PC-9 (cell line): ENCODE results near the gene SF1. TPM values are rescaled to one million over a fixed set of nuclear protein-coding genes. Genes with fewer than 3 reads are reported as not detected.

Source experiments
- BruUV-seq: library from RNA; stranded (reverse); fragments of 400-500 nt; replicated peaks from 2 replicates; lab custom pipeline; 2021; lab: Mats Ljungman, UMichigan
- CTCF ChIA-PET: fragments of 300-600 bp; sonication (Branson Sonifier 250); formaldehyde crosslinking; loops from one replicate; lab custom pipeline; 2022; ENCODE audit warnings: antibody characterized with exemption; lab: Charles Lee
- POLR2A ChIA-PET: fragments of 300-600 bp; sonication (Branson Sonifier 250); formaldehyde crosslinking; loops from one replicate; lab custom pipeline; 2022; ENCODE audit warnings: antibody characterized with exemption; ENCODE audit not compliant: unreplicated experiment; lab: Charles Lee
- DNase-seq, 2 experiments: peaks; one replicate each; pipeline versions ENCODE4 v3.0.0 to v3.0.0-alpha.2; 2015 to 2022; ENCODE audit warnings: mixed read lengths in 1 of 2
- H2AFZ ChIP-seq: fragments of 200-600 bp; sonication (generic); 2 replicates; pipeline ENCODE4 v1.8.1; 2017; ENCODE audit warnings: antibody characterized with exemption
- H3F3A ChIP-seq: fragments of 200-600 bp; sonication (generic); 2 replicates; pipeline ENCODE4 v1.8.1; 2017; ENCODE audit warnings: antibody characterized with exemption, mild to moderate bottlenecking, low read depth; ENCODE audit not compliant: insufficient read depth
- H3K27ac ChIP-seq: fragments of 200-600 bp; sonication (generic); 2 replicates; pipeline ENCODE4 v1.6.1; 2016; ENCODE audit warnings: mixed run types
- H3K27me3 ChIP-seq: fragments of 200-600 bp; sonication (generic); 2 replicates; pipeline ENCODE4 v1.6.1; 2016; ENCODE audit warnings: low read depth, mixed run types; ENCODE audit not compliant: insufficient read depth
- H3K36me3 ChIP-seq: fragments of 200-600 bp; sonication (generic); 2 replicates; pipeline ENCODE4 v1.6.1; 2016; ENCODE audit warnings: low read depth, mixed run types
- H3K4me1 ChIP-seq: fragments of 200-600 bp; sonication (generic); replicated peaks from 2 replicates; pipeline ENCODE4 v1.6.1; 2016; ENCODE audit warnings: mixed run types; ENCODE audit not compliant: insufficient read depth
- H3K4me2 ChIP-seq: fragments of 200-600 bp; sonication (generic); 2 replicates; pipeline ENCODE4 v1.6.1; 2017; ENCODE audit warnings: mixed run types
- H3K4me3 ChIP-seq: fragments of 200-600 bp; sonication (generic); 2 replicates; pipeline ENCODE4 v1.6.1; 2016; ENCODE audit warnings: mixed run types
- H3K79me2 ChIP-seq: fragments of 200-600 bp; sonication (generic); 2 replicates; pipeline ENCODE4 v1.6.1; 2017; ENCODE audit warnings: low read depth, mixed run types
- H3K9me2 ChIP-seq: fragments of 200-600 bp; sonication (generic); 2 replicates; pipeline ENCODE4 v1.8.1; 2017; ENCODE audit warnings: mild to moderate bottlenecking; ENCODE audit not compliant: insufficient read depth
- H3K9me3 ChIP-seq: fragments of 200-600 bp; sonication (generic); 2 replicates; pipeline ENCODE4 v1.8.1; 2016; ENCODE audit warnings: low read depth; ENCODE audit not compliant: insufficient read depth
- H4K20me1 ChIP-seq: fragments of 200-600 bp; sonication (generic); 2 replicates; pipeline ENCODE4 v1.8.1; 2017; ENCODE audit not compliant: insufficient read depth
- CTCF ChIP-seq: fragments of 200-600 bp; sonication (generic); conservative IDR thresholded peaks from 2 replicates; pipeline ENCODE4 v1.6.1; 2017; ENCODE audit warnings: mixed run types, antibody characterized with exemption, mild to moderate bottlenecking, moderate library complexity
- EZH2 ChIP-seq: fragments of 200-600 bp; sonication (generic); IDR thresholded peaks from 2 replicates; pipeline ENCODE4 v1.8.0; 2017; ENCODE audit warnings: antibody characterized with exemption, low read depth
- intact Hi-C: fragments of 100-400 bp; cut with micrococcal nuclease; formaldehyde crosslinking; loops from one replicate; pipeline ENCODE4 v1.10.0; 2022; ENCODE audit not compliant: unreplicated experiment
- total RNA-seq: library from RNA; stranded (reverse); gene quantifications from 2 replicates; pipeline ENCODE4 v1.2.3, GENCODE V29; 2021

The SF1 gene
- total RNA-seq, 1 experiment from 2014 or later = 336 TPM

- no peak for TF ChIP-seq CTCF
- TF ChIP-seq EZH2 = no peak
- ChIA-PET POLR2A (interaction anchor here (0.6 kb wide), 1 partner anchor 323 kb away, joined by 3 read pairs; the partner anchor contains the start of gene TM7SF2), CTCF (interaction anchor here (0.6 to 0.7 kb wide), 3 partner anchors 32 to 305 kb away, joined by 3 to 4 read pairs (median 3); no protein-coding TSS in a partner anchor)
- H3K9me3 ChIP-seq = no peaks in the 10 kb centered on the region
- no peaks in the 10 kb centered on the region for H3K36me3 ChIP-seq
- 0 out of 2 replicates have a peak, but pooled peaks cover 7% of the 10 kb centered on the region for H3F3A ChIP-seq
- no peak overlapping the region for H3K4me3 ChIP-seq
- BruUV-seq = no TSS peak
- no peaks in the 10 kb centered on the region for H3K4me1 ChIP-seq
- no peak overlapping the region for H2AFZ ChIP-seq
- no peak overlapping the region for H3K4me2 ChIP-seq
- intact Hi-C loops = loop anchor here (10.0 kb wide), 1 partner anchor 466 kb away; no protein-coding TSS in a partner anchor
- no peaks in the 10 kb centered on the region for H3K9me2 ChIP-seq
- no peak for DNase-seq
- no peaks in the 10 kb centered on the region for H3K27me3 ChIP-seq
- H3K27ac ChIP-seq = no peak overlapping the region
- H3K79me2 ChIP-seq = no peaks in the 10 kb centered on the region
- no peaks in the 10 kb centered on the region for H4K20me1 ChIP-seq
Measured at GRCh38 chr11:64788321-64789215, 10.2 kb upstream of the SF1 start.

- POLR2A ChIA-PET = interaction anchor here (0.6 kb wide), 1 partner anchor 324 kb away, joined by 3 read pairs; the partner anchor contains the start of gene TM7SF2
- no peaks in the 10 kb centered on the region for H3K27me3 ChIP-seq
- intact Hi-C loops = loop anchor here (1.0 to 10.0 kb wide), 3 partner anchors 60 to 467 kb away; no protein-coding TSS in a partner anchor
Measured at GRCh38 chr11:64787526-64788320, 9.4 kb upstream of the SF1 start.

More at GRCh38 chr11:64787526-64788320, 9.4 kb upstream of the SF1 start:
- H3K36me3 ChIP-seq = no peaks in the 10 kb centered on the region
- H3K9me2 ChIP-seq = no peaks in the 10 kb centered on the region
- H3K4me2 ChIP-seq = no peak overlapping the region
- no peak for TF ChIP-seq EZH2
- TF ChIP-seq CTCF = peak; percentile 81
- no peaks in the 10 kb centered on the region for H4K20me1 ChIP-seq
- H3K4me1 ChIP-seq = no peaks in the 10 kb centered on the region
- CTCF ChIA-PET = interaction anchor here (0.6 to 0.7 kb wide), 3 partner anchors 33 to 306 kb away, joined by 3 to 4 read pairs (median 3); no protein-coding TSS in a partner anchor
- no peak overlapping the region for H2AFZ ChIP-seq
- no peaks in the 10 kb centered on the region for H3K9me3 ChIP-seq
- no TSS peak for BruUV-seq
- peak; percentile 43 to 62 for DNase-seq
- no peak overlapping the region for H3K27ac ChIP-seq
- no peaks in the 10 kb centered on the region for H3K79me2 ChIP-seq
- 0 out of 2 replicates have a peak, but pooled peaks cover 7% of the 10 kb centered on the region for H3F3A ChIP-seq
- no peak overlapping the region for H3K4me3 ChIP-seq
